Measurements from ENCODE around the gene C16orf74.

Gene C16orf74

GRCh38 chr16:85668676-85669424, 82.0 kb downstream of the C16orf74 start:
- no peak for DNase-seq

GRCh38 chr16:85667841-85668413, 83.0 kb downstream of the C16orf74 start:
- no peak for DNase-seq

GRCh38 chr16:85667261-85667660, 83.6 kb downstream of the C16orf74 start:
- no peak for DNase-seq

- DNase-seq: no peak
These were observed 85.0 kb downstream of the C16orf74 start for GRCh38 chr16:85665929-85666328.

- DNase-seq: no peak
These were observed 85.5 kb downstream of the C16orf74 start for GRCh38 chr16:85665373-85665740.

GRCh38 chr16:85664580-85665372, 86.1 kb downstream of the C16orf74 start:
- no peak for DNase-seq

- no peak for DNase-seq
These were observed 87.0 kb downstream of the C16orf74 start for GRCh38 chr16:85663891-85664321.

- no peak for DNase-seq
These were observed 87.7 kb downstream of the C16orf74 start for GRCh38 chr16:85662976-85663830.

GRCh38 chr16:85662482-85662812, 88.4 kb downstream of the C16orf74 start:
- no peak for DNase-seq

GRCh38 chr16:85661740-85662481, 89.0 kb downstream of the C16orf74 start:
- DNase-seq: no peak

- no peak for DNase-seq
These were observed 89.8 kb downstream of the C16orf74 start for GRCh38 chr16:85660843-85661739.

GRCh38 chr16:85659805-85660511, 90.9 kb downstream of the C16orf74 start:
- DNase-seq: peak; percentile 35

GRCh38 chr16:85659336-85659735, 91.6 kb downstream of the C16orf74 start:
- DNase-seq: no peak

GRCh38 chr16:85658504-85659326, 92.2 kb downstream of the C16orf74 start:
- no peak for DNase-seq

GRCh38 chr16:85657996-85658395, 92.9 kb downstream of the C16orf74 start:
- DNase-seq: no peak

Data from effector CD4-positive, alpha-beta T cell (primary cell).